HG02642 (cell line): Measurements from ENCODE around the gene IRS1.
A peak's percentile ranks its signal among the peaks of the same experiment; 100 is the strongest.

Source experiments
- ATAC-seq: cut with Tn5 transposase; IDR thresholded peaks from one replicate; pipeline ENCODE4 v1.9.1; 2021; ENCODE audit warnings: mild to moderate bottlenecking; ENCODE audit not compliant: unreplicated experiment, poor library complexity

IRS1 gene

GRCh38 chr2:226732478-226733188 lies 67.0 kb downstream of the IRS1 start:
- ATAC-seq: no peak

GRCh38 chr2:226730481-226730880 lies 69.1 kb downstream of the IRS1 start:
- ATAC-seq: no peak

- ATAC-seq: no peak
These were observed 70.6 kb downstream of the IRS1 start for GRCh38 chr2:226728996-226729395.

- no peak for ATAC-seq
These were observed 72.4 kb downstream of the IRS1 start for GRCh38 chr2:226727251-226727650.

GRCh38 chr2:226726546-226726945 lies 73.1 kb downstream of the IRS1 start:
- ATAC-seq: no peak

GRCh38 chr2:226725126-226725860 lies 74.3 kb downstream of the IRS1 start:
- ATAC-seq: no peak

GRCh38 chr2:226721541-226721940 lies 78.1 kb downstream of the IRS1 start:
- ATAC-seq: no peak

GRCh38 chr2:226720948-226721347 lies 78.7 kb downstream of the IRS1 start:
- no peak for ATAC-seq

GRCh38 chr2:226717719-226718118 lies 81.9 kb downstream of the IRS1 start:
- no peak for ATAC-seq

GRCh38 chr2:226716126-226716525 lies 83.5 kb downstream of the IRS1 start:
- ATAC-seq: peak; percentile 71

GRCh38 chr2:226715347-226715990 lies 84.2 kb downstream of the IRS1 start:
- peak; percentile 10 for ATAC-seq

- ATAC-seq: no peak
These were observed 86.7 kb downstream of the IRS1 start for GRCh38 chr2:226712941-226713340.

GRCh38 chr2:226711606-226712296 lies 87.9 kb downstream of the IRS1 start:
- ATAC-seq: no peak

- no peak for ATAC-seq
These were observed 92.1 kb downstream of the IRS1 start for GRCh38 chr2:226707499-226707898.

GRCh38 chr2:226705965-226706364 lies 93.7 kb downstream of the IRS1 start:
- no peak for ATAC-seq

- no peak for ATAC-seq
These were observed 94.3 kb downstream of the IRS1 start for GRCh38 chr2:226705133-226705886.

GRCh38 chr2:226703514-226703913 lies 96.1 kb downstream of the IRS1 start:
- ATAC-seq: no peak

GRCh38 chr2:226702376-226702775 lies 97.2 kb downstream of the IRS1 start:
- no peak for ATAC-seq

GRCh38 chr2:226701052-226701451 lies 98.6 kb downstream of the IRS1 start:
- peak; percentile 87 for ATAC-seq

GRCh38 chr2:226699321-226699720 lies 100.3 kb downstream of the IRS1 start:
- no peak for ATAC-seq
